Ovary (tissue), 3 donors: ENCODE data around the gene ARHGEF37.

ENCODE experiments used
- CTCF ChIP-seq, 3 donors: fragments of 450-650 bp in 2 of 3; fragments of 200-600 bp in 1 of 3; IDR thresholded peaks; one replicate each; pipeline versions ENCODE4 v1.5.1 to v1.8.0; 2016 to 2022; ENCODE audit warnings: antibody characterized with exemption in 3 of 3, mild to moderate bottlenecking in 1 of 3
- EP300 ChIP-seq: sonication (generic); formaldehyde crosslinking; IDR thresholded peaks from one replicate; pipeline ENCODE4 v1.6.1; 2017; ENCODE audit warnings: antibody characterized with exemption
- donor health status: DM: no; HTN: no; CAD: no.

GRCh38 chr5:149656576-149657182, 75.4 kb downstream of the ARHGEF37 start:
- peak in 1 of 3 donors; percentile 25 for TF ChIP-seq CTCF (IDR thresholded peaks at IDR 0.05)
- no peak for TF ChIP-seq EP300
